Panc1 (cell line): ENCODE results near the gene GNA12. TPM values are rescaled to one million over a fixed set of nuclear protein-coding genes. Genes with fewer than 3 reads are reported as not detected.

ENCODE experiments used
- ATAC-seq: fragments of 200-7000 bp; cut with Tn5 transposase; 2 replicates; pipeline ENCODE4 v1.9.1; 2020; ENCODE audit warnings: mild to moderate bottlenecking, moderate library complexity
- BruUV-seq: library from RNA; stranded (reverse); fragments of 400-500 nt; replicated peaks from 2 replicates; lab custom pipeline; 2021; lab: Mats Ljungman, UMichigan
- CTCF ChIA-PET: fragments of 300-600 bp; sonication (Branson Sonifier 250); formaldehyde crosslinking; loops from one replicate; lab custom pipeline; 2022; ENCODE audit warnings: antibody characterized with exemption; lab: Charles Lee
- POLR2A ChIA-PET: fragments of 300-600 bp; sonication (Branson Sonifier 250); formaldehyde crosslinking; loops from one replicate; lab custom pipeline; 2022; ENCODE audit warnings: antibody characterized with exemption; lab: Charles Lee
- DNase-seq: peaks from one replicate; pipeline ENCODE4 v3.0.0-alpha.2; 2010; ENCODE audit warnings: low read depth, low spot score
- H3K27ac ChIP-seq: 2 replicates; pipeline ENCODE4 v1.5.1; 2011; ENCODE audit warnings: mild to moderate bottlenecking, low read length, inconsistent platforms
- H3K27me3 ChIP-seq: fragments of 200-500 bp; sonication (Bioruptor generic); 2 replicates; pipeline ENCODE4 v1.6.0; 2014; ENCODE audit warnings: low read length, inconsistent platforms; ENCODE audit not compliant: control insufficient read depth, insufficient read depth
- H3K36me3 ChIP-seq: fragments of 200-500 bp; sonication (Bioruptor generic); 2 replicates; pipeline ENCODE4 v1.5.1; 2014; ENCODE audit warnings: inconsistent platforms, mild to moderate bottlenecking, low read length, moderate library complexity; ENCODE audit not compliant: control insufficient read depth, insufficient read depth
- H3K4me1 ChIP-seq: 2 replicates; pipeline ENCODE4 v1.5.1; 2011; ENCODE audit warnings: inconsistent platforms, mild to moderate bottlenecking, low read length, moderate library complexity; ENCODE audit not compliant: control insufficient read depth, insufficient read depth
- H3K4me3 ChIP-seq, 2 experiments: 2 replicates each; pipeline ENCODE4 v1.5.1; 2011 to 2012; ENCODE audit warnings: low read depth in 2 of 2, low read length in 2 of 2, mild to moderate bottlenecking in 2 of 2, inconsistent platforms in 1 of 2, moderate library complexity in 1 of 2
- H3K9me3 ChIP-seq: fragments of 200-500 bp; sonication (Bioruptor generic); 2 replicates; pipeline ENCODE4 v1.5.1; 2014; ENCODE audit warnings: low read depth, mild to moderate bottlenecking, inconsistent platforms, low read length, moderate library complexity; ENCODE audit not compliant: control insufficient read depth, insufficient read depth
- CTCF ChIP-seq: fragments of 450-650 bp; IDR thresholded peaks from 2 replicates; pipeline ENCODE4 v1.5.1; 2017; ENCODE audit warnings: mild to moderate bottlenecking
- POLR2AphosphoS5 ChIP-seq: IDR thresholded peaks from 2 replicates; pipeline ENCODE4 v1.6.1; 2012; ENCODE audit warnings: mild to moderate bottlenecking, low read depth, low read length, moderate library complexity
- REST ChIP-seq, 2 experiments: IDR thresholded peaks; 2 replicates each; pipeline ENCODE4 v1.6.1; 2011 to 2012; ENCODE audit warnings: low read depth in 2 of 2, control low read depth in 1 of 2, low read length in 1 of 2, mild to moderate bottlenecking in 1 of 2, moderate library complexity in 1 of 2; ENCODE audit not compliant: insufficient read depth in 1 of 2
- SIN3A ChIP-seq: IDR thresholded peaks from 2 replicates; pipeline ENCODE4 v1.6.1; 2012; ENCODE audit warnings: low read depth, mild to moderate bottlenecking, low read length, moderate library complexity, borderline replicate concordance; ENCODE audit not compliant: insufficient read depth
- TCF7L2 ChIP-seq: IDR thresholded peaks from 2 replicates; pipeline ENCODE4 v1.6.1; 2011; ENCODE audit warnings: mild to moderate bottlenecking, low read depth, low read length, inconsistent platforms
- in situ Hi-C: cut with HindIII; loops from 2 replicates; pipeline ENCODE4 v1.10.0; 2016; ENCODE audit warnings: low sequenced_read_pairs, low pct_unique_long_range_greater_than_20kb
- intact Hi-C: fragments of 100-400 bp; cut with micrococcal nuclease; formaldehyde crosslinking; loops from one replicate; pipeline ENCODE4 v1.10.0; 2022; ENCODE audit not compliant: unreplicated experiment
- total RNA-seq: library from RNA; stranded (reverse); gene quantifications from one replicate; pipeline ENCODE4 v1.2.1, GENCODE V29; 2021; ENCODE audit not compliant: unreplicated experiment

The GNA12 gene
- total RNA-seq, 1 experiment from 2014 or later, result 139 TPM

- in situ Hi-C loops (no loop called here), intact Hi-C loops (no loop called here)
- Histone ChIP-seq H3K9me3 (no peaks in the 10 kb centered on the region), H3K4me1 (peaks cover 3% of the 10 kb centered on the region; the same call in 1 of the 2 replicates), H3K27ac (no peak overlapping the region), H3K27me3 (no peaks in the 10 kb centered on the region), H3K36me3 (no peaks in the 10 kb centered on the region), H3K4me3 (no peak overlapping the region)
- BruUV-seq, result no TSS peak
- POLR2A ChIA-PET, result no interaction called here
- ATAC-seq (no peak), DNase-seq (no peak)
- TF ChIP-seq POLR2AphosphoS5 (no peak), SIN3A (no peak), CTCF (no peak), REST (IDR thresholded peaks at IDR 0.05; ENCODE audit: insufficient read depth in 1 of 2, low read depth in 2 of 2, low read length in 1 of 2) (no peak), TCF7L2 (no peak)
- CTCF ChIA-PET, result no interaction called here
Measured at GRCh38 chr7:2706685-2707126, 137.4 kb downstream of the GNA12 start.

DNA sequence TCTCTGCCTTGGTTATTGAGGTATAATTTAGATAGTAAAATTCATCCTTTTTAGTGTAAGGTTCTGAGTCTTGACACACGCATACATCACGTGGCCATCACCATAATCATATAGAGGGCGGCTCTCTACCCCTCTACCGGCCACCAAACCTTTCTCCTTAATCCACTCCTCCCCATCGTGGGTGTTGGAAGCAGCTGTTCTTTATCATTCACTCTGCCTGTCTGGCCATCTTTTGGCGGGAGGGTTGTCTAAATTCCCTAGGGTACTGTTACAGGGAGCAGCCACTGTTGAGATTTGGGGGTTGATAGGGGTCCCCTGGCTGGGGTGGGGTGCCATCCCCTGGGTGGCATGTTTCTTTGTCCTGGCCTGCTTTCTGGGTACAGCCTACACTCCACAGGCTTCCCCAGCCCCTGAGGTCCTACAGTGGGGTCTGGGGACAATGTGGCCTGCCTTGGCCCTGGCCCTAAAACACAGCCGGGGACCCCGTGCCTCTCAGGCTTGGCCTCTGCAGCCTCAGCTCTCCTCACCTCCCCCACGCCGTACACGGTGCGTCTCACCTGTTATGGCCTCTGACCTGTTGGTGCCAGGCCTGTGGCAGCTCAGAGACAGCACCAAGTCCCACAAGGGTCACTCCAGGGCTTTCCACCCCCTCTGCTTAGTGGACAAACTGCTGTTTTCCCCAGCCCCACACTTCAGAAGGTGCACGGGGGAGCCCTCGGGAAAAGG, 138.6 kb downstream of the GNA12 start:
- POLR2A ChIA-PET, result interaction anchor here (0.6 kb wide), 1 partner anchor 18 kb away, joined by 3 read pairs; the partner anchor contains the start of gene AMZ1
- Histone ChIP-seq H3K4me1 (peaks cover 3% of the 10 kb centered on the region; the same call in 1 of the 2 replicates), H3K9me3 (no peaks in the 10 kb centered on the region), H3K4me3 (no peak overlapping the region), H3K27me3 (no peaks in the 10 kb centered on the region), H3K27ac (no peak overlapping the region), H3K36me3 (no peaks in the 10 kb centered on the region)
- TF ChIP-seq POLR2AphosphoS5 (no peak), CTCF (no peak), SIN3A (no peak)
- CTCF ChIA-PET, result no interaction called here
- intact Hi-C loops (no loop called here), in situ Hi-C loops (no loop called here)
- ATAC-seq (no peak), DNase-seq (no peak)
- no TSS peak for BruUV-seq
